DOHH2 (cell line): ENCODE results near the gene SLC43A2.

Experiments
- CTCF ChIP-seq: fragments of 200-600 bp; sonication (generic); IDR thresholded peaks from one replicate; pipeline ENCODE4 v1.5.1; 2014; ENCODE audit warnings: antibody characterized with exemption, mild to moderate bottlenecking, low read depth, low read length; ENCODE audit not compliant: poor library complexity, severe bottlenecking
- EZH2phosphoT487 ChIP-seq: fragments of 200-600 bp; sonication (generic); IDR thresholded peaks from 2 replicates; pipeline ENCODE4 v1.6.1; 2017; ENCODE audit warnings: borderline replicate concordance, mild to moderate bottlenecking, antibody characterized with exemption, low read length, moderate library complexity, mixed read lengths

DNA sequence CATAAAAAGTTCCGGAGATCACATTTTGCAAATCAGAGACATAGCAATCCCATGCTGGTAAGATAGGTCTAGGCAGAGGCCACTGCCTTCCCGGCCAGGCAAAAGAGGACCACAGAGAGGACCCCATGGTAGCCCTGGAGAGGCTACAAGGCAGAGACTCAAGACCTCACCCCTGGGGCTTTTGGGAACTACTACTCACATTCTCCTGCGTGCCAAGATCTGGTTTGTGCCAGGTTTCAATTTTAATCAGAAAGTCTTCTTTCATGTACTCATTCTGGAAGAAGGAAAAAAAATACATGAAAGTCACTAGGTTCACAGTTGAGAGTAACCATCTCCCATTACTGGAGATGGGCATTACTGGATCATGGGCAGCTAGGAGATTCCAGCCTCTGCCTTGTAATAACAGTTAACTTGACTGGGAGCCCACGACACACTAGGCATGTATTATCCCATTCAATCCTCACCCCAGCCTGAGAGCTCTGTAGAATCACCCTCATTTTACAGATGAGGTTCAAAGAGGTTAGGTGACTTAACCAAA is 87.2 kb downstream of the SLC43A2 start:
- TF ChIP-seq CTCF (no peak), EZH2phosphoT487 (no peak)
